Measurements from ENCODE around the gene GRAMD4.

DNA sequence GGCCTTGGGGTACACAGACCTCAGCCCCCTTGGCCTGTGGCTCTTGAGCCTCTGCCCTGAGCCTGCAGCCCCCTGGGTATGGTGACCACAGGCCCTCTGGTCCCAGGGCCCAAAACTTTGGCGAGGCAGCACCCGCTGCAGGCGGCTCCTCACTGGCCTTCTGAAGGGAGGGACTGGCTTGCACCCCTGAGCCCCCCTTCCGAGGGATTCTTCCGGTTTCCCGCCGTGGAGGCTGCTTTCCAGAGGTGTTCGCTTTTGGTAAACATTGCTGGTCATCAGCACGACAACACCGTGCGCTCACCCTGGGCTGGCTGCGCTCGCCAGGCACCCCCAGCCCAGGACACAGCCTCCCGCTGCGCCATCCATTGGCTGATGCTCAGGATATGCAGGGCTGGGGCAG lies 42.0 kb downstream of the GRAMD4 start:
- TF ChIP-seq, protein P1, sequence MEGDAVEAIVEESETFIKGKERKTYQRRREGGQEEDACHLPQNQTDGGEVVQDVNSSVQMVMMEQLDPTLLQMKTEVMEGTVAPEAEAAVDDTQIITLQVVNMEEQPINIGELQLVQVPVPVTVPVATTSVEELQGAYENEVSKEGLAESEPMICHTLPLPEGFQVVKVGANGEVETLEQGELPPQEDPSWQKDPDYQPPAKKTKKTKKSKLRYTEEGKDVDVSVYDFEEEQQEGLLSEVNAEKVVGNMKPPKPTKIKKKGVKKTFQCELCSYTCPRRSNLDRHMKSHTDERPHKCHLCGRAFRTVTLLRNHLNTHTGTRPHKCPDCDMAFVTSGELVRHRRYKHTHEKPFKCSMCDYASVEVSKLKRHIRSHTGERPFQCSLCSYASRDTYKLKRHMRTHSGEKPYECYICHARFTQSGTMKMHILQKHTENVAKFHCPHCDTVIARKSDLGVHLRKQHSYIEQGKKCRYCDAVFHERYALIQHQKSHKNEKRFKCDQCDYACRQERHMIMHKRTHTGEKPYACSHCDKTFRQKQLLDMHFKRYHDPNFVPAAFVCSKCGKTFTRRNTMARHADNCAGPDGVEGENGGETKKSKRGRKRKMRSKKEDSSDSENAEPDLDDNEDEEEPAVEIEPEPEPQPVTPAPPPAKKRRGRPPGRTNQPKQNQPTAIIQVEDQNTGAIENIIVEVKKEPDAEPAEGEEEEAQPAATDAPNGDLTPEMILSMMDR (IDR thresholded peaks at IDR 0.05; ENCODE audit: low read depth, low read length, poor library complexity, severe bottlenecking), result no peak
- TF ChIP-seq EZH2phosphoT487 (IDR thresholded peaks at IDR 0.05; ENCODE audit: borderline replicate concordance, low read length), result no peak
